SK-N-DZ (cell line): ENCODE measurements around the gene AS3MT.
"Not testable (repeated sequence)": the region's sequence is repeated elsewhere in the genome, so short reads cannot be mapped to it uniquely, and the experiment has no call there.

Source experiments
- DNase-seq: peaks from one replicate; pipeline ENCODE4 v3.0.0-alpha.2; 2015; ENCODE audit warnings: low spot score

The AS3MT gene

DNA sequence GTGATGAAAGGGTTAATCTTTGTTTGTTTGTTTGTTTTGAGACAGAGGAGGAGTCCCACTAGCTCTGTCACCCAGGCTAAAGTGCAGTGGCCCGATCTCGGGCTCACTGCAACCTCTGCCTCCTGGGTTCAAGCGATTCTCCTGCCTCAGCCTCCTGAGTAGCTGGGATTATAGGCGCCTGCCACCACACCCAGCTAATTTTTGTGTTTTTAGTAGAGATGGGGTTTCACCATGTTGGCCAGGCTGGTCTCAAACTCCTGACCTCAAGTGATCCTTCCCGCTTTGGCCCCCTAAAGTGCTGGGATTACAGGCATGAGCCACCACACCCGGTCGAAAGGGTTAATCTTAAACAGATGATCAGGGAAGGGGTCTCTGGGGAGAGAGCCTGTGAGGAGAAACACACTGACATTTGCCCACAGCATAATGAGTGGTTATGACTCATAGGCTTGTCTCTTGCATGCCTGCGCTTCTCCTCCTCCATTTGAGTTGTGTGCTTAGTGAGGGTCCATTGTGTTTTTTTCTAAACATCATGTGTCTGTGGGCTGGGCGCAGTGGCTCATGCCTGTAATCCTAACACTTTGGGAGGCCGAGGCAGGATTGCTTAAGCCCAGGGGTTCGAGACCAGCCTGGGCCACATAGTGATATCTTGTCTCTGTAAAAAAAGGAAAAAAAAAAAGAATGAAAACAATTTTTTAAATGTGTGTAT, 13.4 kb upstream of the AS3MT start:
- DNase-seq: not testable (repeated sequence)

DNA sequence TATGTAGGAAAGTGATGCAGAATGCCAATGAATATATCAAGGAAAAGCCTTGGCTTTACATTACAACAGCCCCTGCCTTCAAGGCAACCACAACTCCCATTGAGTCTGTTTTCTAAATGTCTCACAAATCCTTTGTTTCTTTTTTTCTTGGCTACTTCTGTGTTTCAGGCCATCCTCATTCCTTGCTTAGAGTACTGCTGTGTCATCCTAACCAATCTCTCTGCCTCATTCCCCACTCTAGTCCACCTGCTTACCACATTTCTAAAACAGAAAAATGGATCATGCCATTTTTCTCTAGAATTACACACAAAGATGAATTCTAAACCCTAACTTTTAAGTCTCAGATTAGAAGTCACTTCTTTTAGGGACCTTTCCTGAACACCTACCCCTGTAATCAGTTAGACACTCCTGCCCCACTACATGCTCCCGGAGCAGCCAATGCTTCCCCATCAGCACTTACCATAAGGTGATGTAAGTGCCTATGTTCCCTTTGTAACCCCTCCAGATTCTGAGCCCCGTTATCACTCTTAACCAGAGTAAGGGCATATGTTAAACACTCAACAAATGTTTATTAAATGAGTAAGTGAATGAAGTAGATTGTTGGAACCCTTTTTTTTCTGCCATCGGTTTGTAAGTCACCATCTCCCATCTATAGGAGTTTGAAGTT, 12.4 kb upstream of the AS3MT start:
- no peak for DNase-seq

DNA sequence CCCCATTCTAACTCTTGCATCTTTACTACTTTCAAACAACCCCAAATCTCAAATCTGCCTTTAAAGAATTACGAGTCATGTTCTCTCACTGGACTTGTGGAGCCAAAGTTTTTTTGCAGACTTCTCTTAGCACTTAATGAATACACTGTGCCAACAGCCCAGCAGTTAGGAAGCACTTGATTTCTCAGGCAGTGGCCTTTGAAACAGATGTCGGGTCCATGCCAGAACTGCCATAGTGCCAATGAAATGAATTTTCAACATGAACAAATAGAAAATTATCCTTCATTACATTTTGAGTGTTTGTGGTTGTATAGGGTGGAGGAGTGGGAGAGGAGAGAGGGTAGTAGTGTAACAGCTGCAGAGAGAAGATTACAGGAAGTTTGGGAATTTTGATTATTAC, 9.4 kb upstream of the AS3MT start:
- no peak for DNase-seq

DNA sequence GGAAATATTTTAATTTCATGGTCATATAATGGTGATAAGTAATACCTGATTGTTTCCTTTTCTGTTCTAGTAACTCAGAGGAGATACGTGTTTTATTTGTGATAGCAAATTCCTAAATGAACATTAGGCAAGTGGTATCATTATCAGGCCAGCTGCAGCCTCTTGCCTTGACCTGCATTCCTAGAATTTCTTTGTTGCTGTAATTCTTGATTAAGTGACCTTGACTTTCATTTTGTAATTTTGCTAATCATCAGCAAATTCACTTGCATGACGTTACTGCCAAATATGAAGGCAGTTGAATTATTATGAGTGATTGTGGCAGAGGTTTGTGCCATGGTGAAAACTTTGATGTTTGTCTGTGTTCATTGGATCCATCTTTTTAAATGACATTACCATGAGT, 5.6 kb upstream of the AS3MT start:
- no peak for DNase-seq

DNA sequence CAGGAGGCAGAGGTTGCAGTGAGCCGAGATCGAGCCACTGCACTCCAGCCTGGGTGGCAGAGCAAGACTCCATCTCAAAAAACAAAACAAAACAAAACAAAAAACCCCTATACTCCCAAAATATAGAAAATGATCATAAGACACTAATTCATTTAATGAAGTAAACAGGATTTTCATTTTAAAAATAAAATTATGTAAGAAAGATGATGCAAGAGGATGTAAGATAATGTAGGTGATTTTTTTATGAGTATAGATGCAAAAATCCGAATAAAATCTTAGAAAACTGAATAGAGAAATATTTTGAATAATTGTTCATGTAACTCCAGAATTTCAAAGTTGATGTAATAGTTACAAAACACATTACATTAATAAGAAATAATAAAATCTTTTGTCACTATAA, 3.6 kb upstream of the AS3MT start:
- DNase-seq: no peak

DNA sequence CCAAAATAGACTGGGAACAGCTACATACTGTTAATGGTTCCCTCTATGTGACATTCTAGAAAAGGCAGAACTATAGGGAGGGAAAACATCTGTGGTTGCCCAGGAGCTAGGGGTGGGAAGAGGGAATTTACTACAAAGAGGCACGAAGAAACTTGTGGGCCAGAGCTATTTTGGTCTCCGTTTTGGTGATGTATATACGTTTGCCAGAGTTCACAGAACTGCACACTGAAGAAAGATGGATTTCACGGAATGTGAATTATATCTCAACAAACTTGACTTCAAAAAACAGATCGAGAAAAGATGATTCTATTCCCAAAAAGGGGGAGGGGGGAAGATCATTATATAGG, 386 bp upstream of the AS3MT start:
- DNase-seq: no peak

DNA sequence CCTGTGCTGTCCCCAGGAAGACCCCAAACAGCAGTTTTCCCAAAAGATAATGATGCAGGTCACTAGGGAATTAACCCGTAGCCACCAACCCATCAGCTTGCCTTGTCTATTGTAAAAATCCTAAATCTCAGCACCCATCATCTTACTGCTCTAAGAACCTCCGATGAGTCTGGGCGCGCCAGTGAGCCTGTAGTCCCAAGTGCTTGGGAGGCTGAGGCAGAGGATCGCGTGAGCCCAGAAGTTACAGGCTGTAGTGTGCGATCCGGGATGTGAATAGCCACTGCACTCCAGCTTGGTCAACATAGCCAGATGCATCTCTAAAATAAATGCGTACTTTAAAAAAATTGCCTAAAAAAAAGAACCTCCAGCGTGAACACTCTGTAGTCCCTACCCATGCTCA, 951 bp downstream of the AS3MT start:
- DNase-seq: no peak

DNA sequence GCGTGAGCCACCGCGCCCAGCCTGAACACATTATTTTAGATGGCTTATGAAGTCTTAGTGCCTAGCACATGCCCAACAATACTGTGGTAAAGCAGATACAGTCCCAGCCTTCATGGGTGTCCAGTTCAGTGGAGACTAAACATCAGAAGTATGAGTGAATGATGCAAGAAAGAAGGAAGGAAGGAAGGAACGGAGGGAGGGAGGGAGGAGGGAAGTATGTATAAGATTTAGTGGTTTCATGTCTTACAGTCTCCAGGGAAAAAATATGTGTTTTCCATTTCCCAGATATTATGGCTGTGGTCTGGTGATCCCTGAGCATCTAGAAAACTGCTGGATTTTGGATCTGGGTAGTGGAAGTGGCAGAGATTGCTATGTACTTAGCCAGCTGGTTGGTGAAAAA, 2.9 kb downstream of the AS3MT start:
- no peak for DNase-seq

DNA sequence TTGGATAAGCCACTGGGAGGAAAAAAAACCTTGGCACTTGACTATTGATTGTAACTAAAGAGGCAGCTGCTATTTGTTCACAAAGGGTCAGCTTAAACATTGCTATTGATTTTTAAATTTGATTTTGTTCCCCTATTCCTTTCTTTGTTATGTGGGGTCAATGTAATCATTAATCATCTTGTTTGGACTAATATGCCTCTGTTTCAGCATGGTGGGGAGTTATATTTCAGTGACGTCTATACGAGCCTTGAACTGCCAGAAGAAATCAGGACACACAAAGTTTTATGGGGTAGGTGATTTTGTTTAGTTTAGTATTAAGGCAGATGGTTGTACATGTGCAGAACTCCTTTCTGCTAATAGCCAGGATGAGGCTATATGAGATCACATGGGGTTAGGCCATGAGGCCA, 7.5 kb downstream of the AS3MT start:
- DNase-seq: no peak

DNA sequence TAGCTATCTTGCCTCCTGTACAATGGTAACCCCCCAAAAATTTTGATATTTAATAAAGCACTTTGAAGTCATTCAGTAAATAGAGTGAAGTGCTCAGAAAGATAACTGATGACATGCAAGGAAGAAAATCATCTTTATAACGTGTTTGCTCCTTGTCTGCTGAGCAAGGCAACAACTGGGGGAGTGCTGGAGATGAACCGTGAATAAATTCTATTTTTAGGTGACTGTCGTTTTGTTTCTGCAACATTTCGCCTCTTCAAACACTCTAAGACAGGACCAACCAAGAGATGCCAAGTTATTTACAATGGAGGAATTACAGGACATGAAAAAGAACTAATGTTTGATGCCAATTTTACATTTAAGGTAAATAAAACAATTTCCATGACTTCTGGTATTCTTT, 9.4 kb downstream of the AS3MT start:
- DNase-seq: no peak

DNA sequence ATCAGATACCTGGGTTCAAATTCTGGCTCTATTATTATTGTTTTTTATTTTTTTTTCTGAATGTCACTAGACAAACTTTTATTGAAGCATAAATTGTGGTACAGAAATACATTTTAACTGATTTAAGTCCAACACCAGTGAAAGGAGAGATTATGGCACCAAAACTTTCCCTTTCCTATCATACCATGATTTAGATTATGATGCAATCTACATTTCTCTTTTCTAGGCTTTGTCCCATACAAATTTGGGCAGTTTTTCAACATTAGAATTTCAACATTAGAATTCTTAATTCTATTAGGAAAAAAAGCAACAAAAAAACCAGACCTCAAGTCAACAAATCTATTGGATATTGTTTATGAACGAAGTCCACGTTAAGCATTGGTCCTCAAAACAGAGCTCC, 11.0 kb downstream of the AS3MT start:
- no peak for DNase-seq

DNA sequence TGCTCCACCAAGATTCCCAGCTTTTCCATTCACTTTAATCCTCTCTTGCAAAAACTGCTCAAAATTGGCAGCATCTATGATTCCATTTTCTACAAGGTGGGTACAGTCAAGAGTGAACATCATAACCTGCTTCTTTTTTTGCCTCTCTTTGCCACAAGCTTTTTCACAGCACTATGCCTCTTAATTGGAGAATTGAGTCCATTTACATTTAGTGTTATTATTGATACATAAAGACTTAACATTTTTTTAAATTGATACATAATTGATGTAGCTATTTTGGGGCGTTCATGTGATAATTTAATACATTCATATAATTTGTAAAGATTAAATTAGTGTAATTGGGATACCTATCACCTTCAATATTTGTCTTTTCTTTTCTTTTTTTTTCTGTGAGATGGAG, 18.8 kb downstream of the AS3MT start:
- DNase-seq: no peak

DNA sequence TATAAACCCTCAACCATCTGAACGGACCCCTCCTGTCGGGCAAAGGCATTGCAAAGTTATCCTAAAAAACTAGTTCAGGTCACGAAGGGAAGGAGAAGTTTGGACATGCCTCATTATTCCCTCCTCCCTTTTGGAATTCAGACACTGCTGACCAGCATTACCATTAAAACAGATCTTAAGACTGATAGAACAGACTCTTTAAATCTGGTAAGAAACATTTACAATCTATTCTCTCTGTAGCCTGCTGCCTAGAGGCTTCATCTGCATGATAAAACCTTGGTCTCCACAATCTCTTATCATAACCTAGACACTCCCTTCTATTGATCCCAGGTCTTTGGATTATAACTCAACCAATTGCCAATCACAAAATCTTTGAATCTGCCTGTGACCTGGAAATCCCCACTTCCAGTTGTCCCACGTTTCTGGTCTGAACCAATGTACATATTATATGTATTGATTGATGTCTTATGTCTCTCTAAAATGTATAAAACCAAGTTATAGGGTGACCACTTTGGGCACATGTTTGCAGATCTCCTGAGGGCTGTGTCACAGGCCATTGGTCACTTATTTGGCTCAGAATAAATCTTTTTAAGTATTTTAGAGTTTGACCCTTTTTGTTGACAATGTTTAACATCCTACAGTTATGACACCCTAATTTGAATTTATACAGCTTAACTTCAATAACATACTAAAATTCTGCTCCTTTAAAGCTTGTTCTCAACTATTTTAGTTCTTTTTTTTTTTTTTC, 25.4 kb downstream of the AS3MT start:
- no peak for DNase-seq

DNA sequence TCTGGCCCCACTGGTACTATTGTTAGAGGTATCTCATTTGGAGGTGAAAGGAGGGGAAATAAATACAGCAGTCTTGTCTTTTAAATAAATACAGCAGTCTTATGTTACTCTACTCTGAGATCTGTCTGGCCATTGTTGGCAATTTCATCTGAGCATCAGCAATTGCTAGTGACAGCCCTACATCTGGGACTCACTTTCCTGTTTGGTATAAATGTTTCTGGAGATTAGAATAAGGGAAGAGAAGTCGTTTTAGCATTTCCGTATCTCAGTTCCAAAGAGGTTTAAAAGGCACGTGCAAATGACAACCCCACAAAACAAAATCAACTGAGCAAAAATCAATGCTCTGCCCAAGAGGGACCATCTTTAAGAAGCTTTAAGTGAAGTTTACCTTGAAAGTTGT, 30.7 kb downstream of the AS3MT start:
- no peak for DNase-seq

DNA sequence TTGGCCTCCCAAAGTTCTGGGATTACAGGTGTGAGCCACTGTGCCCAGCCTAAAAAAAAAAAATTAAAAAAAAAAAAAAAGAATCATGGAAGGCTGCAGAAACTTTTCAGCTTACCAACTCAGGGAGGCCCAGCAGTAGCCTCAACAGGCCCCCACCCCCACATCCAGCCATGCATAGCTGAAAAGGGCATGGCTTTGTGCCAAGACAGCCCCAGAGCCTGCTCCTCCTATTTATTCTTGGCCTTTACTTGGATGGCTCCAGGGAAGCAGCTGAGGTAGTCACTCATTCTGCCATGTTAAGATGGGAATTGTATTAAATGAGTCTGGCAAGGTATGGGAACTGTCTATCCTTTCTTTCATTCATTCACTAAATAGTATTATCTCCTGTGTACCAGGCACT, 35.1 kb downstream of the AS3MT start:
- no peak for DNase-seq

DNA sequence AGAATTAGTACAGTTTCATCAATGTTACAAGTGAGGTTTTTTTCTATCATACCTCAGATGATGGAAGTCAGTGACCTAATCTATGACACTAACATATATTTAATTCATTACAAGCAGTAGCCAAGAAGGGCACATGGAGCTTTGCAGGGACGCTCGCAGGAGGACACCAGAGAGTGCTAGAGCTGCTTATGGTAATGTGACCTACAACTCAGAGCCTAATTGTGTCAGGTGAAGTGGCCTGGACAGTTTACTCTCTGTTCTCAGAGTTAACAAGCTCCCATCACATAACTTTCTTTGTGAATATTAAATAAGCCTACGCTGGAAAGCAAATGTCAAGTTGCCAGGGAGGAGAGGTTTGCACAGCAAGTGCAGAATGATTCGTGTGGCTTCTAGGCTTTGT, 37.2 kb downstream of the AS3MT start:
- no peak for DNase-seq

DNA sequence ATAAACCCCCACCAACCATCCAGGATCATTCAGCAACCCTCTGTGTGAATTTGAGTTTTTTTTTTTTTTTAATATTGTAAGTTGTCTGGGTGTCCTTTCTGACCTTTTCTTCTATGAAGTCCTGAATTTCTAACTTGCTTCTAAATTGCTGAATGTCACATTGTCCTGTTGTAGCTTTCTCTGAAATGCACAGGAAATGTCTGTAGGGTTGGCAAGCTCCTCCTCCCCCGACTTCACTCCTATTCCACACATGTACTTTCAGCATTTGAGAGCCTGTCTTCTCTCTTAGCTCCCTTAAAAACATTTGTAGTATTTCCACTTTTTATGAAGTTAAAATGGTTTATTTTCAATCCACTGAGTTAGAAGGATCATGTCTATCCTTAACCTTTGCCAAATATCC, 45.5 kb downstream of the AS3MT start:
- no peak for DNase-seq

DNA sequence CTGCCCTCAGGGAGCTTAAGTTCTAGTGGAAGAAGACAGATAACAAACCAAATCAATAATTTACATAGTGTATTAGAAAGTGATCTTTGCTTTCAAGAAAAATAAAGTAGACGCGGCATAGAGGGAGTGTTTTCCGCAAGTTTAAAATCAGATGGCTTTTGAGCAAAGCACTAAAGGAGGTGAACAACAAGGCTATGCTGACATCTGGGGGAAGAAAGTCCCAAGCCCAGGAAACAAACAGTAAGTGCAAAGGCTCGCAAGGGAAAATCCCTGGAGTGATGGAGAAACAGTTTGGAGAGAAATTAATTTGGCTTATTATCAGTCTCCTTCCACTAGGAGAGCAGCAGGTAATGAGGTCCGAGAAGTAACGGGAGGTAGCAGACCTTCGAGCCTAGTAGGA, 46.9 kb downstream of the AS3MT start:
- peak; percentile 25 for DNase-seq

DNA sequence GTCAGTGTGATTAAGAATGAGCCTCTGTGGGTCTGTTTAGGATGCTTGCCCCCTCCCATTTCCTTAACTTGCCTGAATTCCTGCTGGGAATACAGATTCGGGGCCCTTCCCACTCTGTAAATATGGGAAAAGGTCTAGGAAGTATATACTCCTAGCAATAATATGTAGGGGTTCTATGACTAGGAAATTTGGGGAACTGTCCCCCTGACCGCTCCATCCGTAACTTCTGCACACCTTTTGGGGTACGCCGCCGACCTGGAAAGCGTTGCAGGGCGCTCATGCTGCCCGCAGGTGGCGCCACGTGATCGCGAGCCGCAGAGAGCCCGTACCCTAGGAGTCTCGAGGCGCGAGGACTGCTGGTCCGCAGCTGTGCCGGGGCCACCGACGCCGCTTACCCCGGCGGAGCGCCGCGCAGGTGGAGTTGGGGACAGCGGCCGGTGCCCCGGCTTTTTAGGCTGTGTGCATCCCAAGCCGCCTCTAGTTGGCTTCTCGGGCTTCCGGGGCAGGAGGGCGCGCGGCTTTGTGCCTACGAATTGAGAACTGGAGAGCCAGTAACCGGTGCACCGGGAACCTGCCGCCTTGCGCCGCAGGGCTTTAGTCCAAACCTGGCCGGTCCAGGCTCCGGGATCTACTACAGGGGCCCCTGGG, 48.2 kb downstream of the AS3MT start:
- DNase-seq: peak; percentile 84

DNA sequence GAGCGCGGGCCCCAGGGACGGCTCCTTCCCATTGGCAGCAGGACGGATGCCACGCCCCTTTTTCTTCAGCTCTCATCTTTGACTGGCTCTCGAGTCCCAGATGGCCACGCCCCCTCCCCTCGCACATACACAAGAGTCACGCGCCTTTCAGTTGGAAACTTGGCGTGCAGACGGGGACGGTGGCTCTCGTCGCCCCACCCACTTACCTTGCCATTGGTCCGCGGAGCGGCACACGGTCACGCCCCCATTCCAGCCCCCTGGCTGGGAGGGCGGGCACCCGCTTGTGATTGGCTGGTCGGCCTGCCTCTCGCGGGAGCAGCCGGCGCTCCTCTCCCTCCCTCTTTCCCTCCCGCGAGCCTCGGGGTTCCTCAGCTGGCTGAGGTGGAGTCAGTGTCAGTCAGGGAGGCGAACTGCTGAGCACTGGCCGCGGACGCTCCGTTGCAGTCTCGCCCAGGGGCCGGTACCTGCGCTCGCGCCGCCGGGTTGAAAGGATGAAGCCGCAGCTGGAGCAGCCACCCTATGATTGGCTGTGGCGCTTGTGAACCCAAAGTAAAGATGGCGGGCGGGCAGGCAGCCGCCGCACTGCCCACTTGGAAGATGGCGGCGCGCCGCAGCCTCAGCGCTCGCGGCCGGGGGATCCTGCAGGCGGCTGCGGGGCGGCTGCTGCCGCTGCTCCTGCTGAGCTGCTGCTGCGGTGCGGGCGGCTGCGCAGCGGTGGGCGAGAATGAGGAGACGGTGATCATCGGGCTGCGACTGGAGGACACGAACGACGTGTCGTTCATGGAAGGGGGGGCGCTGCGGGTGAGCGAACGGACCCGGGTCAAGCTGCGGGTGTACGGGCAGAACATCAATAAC, 48.9 kb downstream of the AS3MT start, which contains the start of gene CNNM2:
Gene CNNM2, plus strand, starts transcription at position 333 of the 855 bp plus-strand sequence. Its CDS starts 187 bp downstream, at position 520.
- DNase-seq: peak; percentile 100

DNA sequence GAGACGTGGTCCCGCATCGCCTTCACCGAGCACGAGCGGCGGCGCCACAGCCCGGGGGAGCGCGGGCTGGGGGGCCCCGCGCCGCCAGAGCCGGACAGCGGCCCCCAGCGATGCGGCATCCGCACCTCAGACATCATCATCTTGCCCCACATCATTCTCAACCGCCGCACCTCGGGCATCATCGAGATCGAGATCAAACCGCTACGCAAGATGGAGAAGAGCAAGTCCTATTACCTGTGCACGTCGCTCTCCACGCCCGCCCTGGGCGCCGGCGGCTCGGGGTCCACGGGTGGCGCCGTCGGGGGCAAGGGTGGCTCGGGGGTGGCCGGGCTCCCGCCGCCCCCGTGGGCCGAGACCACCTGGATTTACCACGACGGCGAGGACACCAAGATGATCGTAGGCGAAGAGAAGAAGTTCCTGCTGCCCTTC, 49.6 kb downstream of the AS3MT start:
- DNase-seq: peak; percentile 49
